HuH-7 (cell line): ENCODE measurements around the gene C2orf78.

ENCODE experiments used
- DNase-seq: peaks from one replicate; pipeline ENCODE4 v3.0.0; 2011; ENCODE audit warnings: low spot score

The C2orf78 gene

GRCh38 chr2:73837847-73838585, 54.0 kb downstream of the C2orf78 start:
- no peak for DNase-seq

GRCh38 chr2:73838889-73839534, 55.0 kb downstream of the C2orf78 start:
- DNase-seq: no peak

- no peak for DNase-seq
Observed at GRCh38 chr2:73839653-73840411, 55.8 kb downstream of the C2orf78 start.

GRCh38 chr2:73841912-73842738, 58.1 kb downstream of the C2orf78 start:
- DNase-seq: no peak

GRCh38 chr2:73842739-73843019, 58.7 kb downstream of the C2orf78 start:
- DNase-seq: no peak

- DNase-seq: no peak
Observed at GRCh38 chr2:73844087-73844486, 60.1 kb downstream of the C2orf78 start.

GRCh38 chr2:73850009-73850408, 66.0 kb downstream of the C2orf78 start:
- no peak for DNase-seq

- DNase-seq: no peak
Observed at GRCh38 chr2:73851274-73851673, 67.3 kb downstream of the C2orf78 start.

GRCh38 chr2:73852020-73852419, 68.0 kb downstream of the C2orf78 start:
- DNase-seq: no peak

GRCh38 chr2:73855526-73855925, 71.5 kb downstream of the C2orf78 start:
- DNase-seq: no peak

GRCh38 chr2:73856214-73856613, 72.2 kb downstream of the C2orf78 start:
- DNase-seq: no peak

- DNase-seq: no peak
Observed at GRCh38 chr2:73859721-73860586, 76.0 kb downstream of the C2orf78 start.

GRCh38 chr2:73862987-73863386, 79.0 kb downstream of the C2orf78 start:
- no peak for DNase-seq
